Stimulated activated CD8-positive, alpha-beta memory T cell treated with anti-CD3 and anti-CD28 coated beads, Interleukin-2, amount 100 ng/mL, for 48 hours (primary cell): ENCODE results near the gene OBI1.

Experiments
- DNase-seq, 2 donors: peaks; one replicate each; pipeline ENCODE4 v3.0.0-alpha.2; 2020; ENCODE audit warnings: low read depth in 2 of 2

OBI1 gene

DNA sequence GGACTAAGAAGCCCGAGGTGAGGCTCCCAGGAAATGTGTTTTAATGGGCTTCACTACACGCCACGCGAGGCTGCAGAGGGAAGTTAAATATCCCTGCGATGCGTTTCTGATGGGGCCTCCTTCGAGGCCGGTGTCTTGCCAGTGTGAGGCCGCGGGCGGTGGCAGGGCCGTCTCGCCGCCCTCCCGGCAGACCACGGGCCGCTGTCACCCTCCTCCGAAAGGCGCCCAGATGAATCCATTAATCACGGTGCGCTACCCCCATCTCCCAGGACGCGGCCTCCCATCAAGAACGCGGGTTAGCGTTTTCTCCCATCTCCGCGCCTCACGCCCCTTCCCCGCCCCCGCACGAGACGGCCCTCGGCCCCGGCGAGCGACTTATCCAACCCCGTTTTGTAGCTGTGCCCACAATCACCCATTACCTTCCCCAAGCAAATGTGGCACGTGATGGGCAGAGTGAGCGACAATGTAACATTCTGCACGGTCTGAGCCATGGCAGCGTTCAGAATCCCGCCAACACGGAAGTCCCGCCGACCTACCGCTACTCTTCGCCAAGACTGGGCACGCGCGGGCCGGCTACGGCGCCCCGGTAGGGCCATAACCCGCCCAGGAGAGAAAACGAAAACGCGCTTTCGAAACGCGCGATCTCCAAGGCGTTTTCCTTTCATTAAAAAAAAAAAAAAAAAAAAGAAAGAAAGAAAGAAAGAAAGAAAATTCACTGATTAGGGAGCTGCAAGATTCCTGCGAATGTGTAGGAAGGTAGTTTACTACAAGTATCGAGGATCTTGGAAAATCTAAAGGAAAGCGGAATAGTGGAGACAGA is at the start of gene OBI1:
TSS of gene OBI1 (minus strand) at position 526 of the 820 bp plus-strand sequence. CDS start at position 491, 35 bp downstream.
- DNase-seq: peak; percentile 81 to 82

DNA sequence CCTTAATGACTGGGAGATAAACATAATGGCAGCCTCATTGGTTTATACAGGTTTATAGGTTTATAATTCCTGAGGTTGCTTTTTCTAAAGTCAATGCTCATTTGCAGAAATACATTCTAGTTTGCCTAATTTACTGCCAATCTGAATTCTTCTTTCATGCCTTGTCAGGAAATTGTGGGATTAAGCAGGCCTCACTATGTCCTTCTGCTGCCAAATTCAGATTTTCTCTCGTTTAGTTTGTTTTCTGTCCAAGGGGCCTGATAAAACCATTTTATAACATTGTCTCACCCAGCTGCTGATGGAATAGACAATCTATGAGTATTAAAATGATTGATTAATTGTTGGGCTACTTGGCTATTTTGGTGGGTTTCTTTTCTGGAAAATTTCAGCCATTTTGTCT is 42.4 kb upstream of the OBI1 start:
- no peak for DNase-seq

GRCh38 chr13:78700121-78700910 is 41.4 kb upstream of the OBI1 start:
- DNase-seq: no peak

- no peak for DNase-seq
These were observed 30.1 kb upstream of the OBI1 start for GRCh38 chr13:78689011-78689410.

DNA sequence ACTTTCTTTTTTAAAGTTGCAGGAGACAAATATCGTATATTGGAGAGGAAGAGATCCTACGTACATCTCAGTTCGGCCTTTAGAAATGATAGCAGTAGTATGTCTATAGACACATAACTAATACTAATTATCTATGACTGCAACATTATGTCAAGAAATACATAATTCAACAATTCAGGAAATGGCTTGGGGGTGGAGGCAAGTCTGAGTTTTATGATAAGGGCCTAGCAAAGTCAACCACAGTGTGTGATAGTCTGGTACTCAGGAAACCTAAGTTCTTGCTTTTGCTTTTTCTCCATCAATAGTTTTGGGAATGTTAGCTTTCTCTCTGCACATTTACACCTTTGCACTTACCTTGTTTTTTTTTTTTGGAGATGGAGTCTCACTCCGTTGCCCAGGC is 27.5 kb upstream of the OBI1 start:
- no peak for DNase-seq

DNA sequence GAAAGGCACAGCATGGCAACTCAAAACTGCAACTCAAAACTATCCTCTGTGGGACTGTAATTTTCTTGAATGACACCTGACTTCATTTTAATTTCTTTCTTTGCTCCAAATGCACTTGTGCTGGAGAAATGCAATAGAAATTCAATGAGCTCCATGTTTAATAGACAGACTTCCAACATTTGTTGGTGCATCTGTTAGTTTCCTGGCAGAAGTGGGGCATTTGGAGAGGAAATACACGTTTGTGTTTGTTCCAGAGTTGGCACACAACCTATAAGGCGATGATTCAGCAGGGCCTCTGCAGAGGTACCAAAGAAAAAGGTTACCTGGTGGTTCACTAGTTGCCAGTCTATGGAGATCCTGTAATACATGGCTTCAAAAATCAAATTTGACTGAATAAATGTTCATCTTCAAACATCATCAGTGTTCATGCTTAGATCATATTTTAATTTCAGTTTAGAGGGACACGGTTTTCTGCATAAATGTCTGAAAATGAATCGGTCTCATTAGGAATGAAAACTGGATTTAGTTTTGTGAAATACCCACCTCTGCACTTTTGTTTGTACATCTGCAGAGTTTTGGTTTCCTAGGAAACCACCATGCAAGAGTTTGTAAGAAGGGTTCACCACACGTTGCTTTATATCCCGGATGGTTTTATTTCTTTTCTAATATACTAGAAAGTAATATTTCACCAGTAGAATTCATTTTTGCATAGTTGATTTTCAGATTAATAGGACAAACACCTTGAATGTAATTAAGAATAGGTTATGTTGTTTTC is 21.8 kb upstream of the OBI1 start:
- DNase-seq: no peak

DNA sequence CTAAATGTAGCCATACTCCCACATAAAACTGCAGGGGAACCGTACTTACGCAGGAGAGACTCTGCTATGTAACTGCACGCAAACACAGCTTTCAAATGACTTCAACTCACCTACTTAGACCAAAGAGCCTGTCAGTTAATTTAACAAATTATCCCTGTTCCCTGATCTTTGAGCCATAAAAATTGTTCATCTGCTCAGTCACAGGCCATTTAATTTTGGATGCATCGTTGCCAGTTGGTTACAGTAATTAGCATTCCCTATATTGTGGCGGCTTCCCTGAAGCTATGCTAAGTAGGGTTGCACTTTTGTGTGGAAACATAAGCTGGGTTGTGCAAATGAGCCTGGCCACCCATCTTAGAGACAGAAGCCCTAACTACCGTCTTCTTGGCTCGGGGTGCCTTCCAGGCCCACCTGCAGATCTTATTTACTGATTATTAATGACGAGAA is 21.2 kb upstream of the OBI1 start:
- no peak for DNase-seq

DNA sequence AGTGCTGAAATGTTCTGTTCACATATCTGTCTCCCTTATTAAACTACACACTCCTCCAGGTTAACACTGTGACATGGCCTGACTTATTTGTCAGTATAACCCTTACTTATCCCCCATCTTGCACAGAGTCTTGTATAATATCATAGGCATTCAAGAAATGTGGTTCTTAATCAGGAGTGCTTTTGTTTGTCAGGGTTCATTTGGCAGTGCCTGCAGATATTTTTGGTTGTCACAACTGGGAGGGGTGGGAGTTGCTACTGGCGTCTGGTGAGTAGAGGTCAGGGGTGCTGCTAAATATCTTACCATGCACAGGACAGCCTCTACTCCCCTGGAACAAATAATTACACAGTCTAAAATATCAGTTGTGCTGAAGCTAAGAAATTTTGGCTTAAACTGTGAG is 20.4 kb upstream of the OBI1 start:
- no peak for DNase-seq

- DNase-seq: no peak
These were observed 16.2 kb upstream of the OBI1 start for GRCh38 chr13:78675112-78675511.

- no peak for DNase-seq
These were observed 15.7 kb upstream of the OBI1 start for GRCh38 chr13:78674638-78675037.

DNA sequence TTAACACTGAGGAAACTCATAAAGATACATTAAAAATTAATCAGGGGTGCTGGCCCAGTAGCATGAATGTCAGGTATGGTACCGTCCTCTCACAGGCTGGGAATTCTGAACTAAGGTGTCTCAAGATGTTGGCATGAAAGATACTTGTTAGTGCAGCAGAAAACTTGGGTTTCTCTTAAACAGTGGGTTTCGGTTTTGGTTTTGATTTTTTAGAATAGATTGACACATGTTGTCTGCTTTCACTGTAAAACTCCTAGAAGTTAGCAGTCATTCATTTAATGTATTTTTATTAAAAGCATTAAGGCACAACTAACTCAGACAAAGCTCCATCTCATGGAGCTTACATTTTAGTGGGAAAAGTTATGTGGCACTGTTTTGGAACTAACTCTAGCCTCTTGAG is 3.5 kb upstream of the OBI1 start:
- DNase-seq: no peak

DNA sequence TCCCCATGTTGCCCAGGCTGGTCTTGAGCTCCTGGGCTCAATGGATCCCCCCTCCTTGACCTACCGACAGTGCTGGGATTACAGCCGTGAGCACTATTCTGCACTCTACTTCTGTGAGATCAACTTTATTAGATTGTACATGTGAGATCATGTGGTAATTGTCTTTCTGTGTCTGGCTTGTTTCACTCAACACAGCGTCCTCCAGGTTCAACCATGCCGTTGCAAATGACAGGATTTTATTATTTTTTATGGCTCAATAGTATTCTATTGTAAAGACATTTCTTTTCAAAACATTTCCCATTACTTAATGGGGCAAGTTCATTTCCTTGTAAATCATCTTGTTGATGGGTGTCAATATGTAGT is 1.5 kb upstream of the OBI1 start:
- no peak for DNase-seq

GRCh38 chr13:78659732-78660494 is 958 bp upstream of the OBI1 start:
- DNase-seq: peak; percentile 1 to 2

GRCh38 chr13:78659450-78659730 is 435 bp upstream of the OBI1 start:
- no peak for DNase-seq

- no peak for DNase-seq
These were observed 991 bp downstream of the OBI1 start for GRCh38 chr13:78657699-78658629.

- no peak for DNase-seq
These were observed 3.0 kb downstream of the OBI1 start for GRCh38 chr13:78655906-78656305.

DNA sequence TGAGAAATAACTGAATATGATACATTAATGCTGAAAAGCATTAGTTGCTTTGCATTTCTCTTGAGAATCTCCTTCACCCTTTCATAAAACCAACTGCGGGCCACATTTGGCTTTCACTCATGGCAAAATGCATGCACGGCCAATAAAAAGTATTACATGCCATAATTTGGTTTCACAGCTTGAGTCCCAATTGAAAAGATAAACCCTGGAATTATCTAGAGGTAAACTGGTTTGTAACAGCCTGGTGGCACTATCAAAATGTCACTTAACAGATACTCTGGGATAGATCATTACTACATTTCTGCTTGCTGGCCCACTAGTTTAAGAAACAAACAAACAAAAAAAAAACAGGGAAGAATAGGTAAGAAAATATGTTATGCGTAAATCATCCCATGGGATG is 3.9 kb downstream of the OBI1 start:
- DNase-seq: no peak

DNA sequence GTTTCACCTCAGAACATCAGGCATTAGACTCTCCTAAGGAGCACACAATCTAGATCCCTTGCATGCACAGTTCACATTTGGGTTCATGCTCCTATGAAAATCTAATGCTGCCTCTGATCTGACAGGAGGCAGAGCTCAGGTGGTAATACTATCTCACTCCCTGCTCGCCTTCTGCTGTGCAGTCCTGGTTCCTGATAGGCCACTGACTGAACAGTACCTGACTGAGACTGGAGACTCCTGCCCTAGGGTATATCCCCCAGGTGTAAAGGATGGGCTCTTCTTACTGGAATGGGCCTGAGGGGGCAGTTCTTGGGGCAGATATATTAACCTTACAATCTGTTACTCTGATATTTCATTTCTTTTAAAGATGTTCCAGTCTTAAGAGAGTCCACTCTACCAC is 6.3 kb downstream of the OBI1 start:
- DNase-seq: no peak

GRCh38 chr13:78650717-78651083 is 8.3 kb downstream of the OBI1 start:
- no peak for DNase-seq

DNA sequence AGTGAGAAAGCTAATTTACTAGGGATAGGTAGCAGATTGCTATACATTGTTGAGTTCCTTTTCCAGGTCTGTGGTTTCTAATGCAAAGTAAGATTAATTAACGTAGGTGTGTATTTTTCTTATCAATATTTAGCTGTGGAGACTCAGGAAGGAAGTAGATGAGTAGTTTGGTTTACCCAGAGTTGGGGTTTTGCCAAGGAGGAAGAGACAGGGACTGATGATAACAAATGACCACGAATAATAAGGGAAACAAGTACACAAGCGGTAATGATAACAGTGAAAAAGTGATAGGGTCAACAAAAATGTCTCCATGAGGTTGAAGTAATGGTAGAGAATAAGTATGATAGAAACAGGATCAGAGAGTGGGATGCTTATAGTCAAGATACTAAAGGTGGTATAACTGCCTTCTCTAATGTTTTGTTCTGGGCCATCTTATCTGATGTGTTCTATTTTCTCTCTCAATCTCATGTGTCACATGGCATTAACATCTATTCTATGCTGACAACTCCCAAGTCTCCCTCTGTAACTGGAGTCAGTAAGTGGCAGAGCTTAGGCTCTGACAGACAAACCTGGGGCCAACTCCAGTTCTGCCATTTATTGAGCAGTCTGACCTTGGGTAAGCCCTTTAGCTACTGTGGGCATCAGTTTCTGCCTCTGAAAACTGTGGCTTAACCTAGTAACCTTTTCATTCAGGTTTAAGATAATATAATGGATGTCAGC is 8.8 kb downstream of the OBI1 start:
- no peak for DNase-seq
